GDM1 (cell line): ENCODE results near the gene EEFSEC.

ENCODE experiments used
- DNase-seq: peaks from one replicate; lab custom pipeline; 2025; lab: John Stamatoyannopoulos, UW

Gene EEFSEC

DNA sequence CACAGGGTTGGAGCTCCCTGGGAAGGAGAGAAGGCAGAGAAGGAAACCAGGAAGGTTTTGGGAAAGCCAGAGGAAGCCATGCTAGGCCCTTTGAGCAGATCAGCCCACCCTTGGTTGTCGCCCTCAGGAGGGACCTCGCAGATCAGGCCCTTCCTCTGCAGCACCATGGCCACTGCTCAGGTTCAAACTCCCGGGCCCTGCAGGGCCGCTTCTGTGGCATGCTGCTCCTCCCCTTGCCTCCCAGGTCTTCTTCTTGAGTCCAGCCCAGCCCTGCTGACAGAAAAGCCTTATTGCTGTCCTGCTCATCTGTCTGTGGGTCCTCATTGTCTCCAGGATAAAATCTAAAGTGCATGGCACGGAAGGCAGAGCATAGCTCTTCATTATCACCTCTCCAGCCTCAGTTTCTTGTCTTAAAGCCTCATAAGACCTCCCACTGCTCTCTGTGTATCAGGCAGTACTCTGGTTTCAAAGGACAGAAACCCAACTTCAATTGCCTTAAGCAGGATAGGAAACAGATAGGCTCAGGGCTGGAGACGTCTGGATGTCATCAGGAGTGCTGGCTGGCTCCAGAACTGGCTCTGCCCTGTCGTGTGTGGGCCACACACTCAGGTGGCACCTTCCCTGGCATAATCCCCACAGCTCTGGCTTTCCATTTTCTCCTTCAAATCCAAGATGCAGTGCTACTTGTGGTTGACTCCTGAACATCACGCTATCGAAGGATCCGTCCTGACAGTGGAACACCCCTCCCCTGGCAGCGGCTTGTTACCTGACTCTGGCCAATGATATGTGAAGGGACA, 118.5 kb downstream of the EEFSEC start:
- no peak for DNase-seq

DNA sequence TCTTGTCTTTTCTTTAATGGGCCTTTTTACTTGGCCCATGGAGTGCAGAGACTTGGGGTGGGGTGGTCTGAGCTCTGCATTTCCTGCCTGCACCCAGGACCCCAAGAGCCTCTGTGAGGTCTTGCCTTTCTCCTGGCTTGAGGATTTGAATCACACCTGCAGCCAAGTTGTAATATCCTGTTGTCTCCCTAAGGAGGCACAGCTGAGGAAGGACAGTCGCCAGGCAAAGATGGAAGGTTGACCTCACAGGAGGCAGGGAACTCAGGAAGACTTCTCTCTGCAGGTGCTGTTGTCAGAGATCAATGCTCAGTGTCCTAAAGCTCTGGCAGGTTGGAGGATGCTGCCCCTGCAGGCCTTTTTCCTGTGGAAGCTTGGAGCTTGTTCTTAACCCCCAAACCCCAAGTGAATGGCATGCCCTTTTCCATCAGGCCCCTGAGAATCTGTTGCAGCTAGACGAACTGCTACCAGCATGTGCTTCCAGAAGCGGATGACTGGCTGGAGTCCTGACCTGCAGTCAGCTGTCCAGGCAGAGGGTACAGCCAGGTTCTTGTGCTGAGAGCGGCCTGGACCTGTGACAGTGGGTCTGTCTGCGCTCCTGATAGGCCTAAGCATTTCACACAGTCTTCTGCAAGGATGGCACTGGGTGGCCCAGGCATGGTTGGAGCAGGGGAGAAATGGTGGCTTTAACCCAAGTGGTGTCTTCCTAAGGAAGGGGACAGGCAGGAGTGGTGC, 120.0 kb downstream of the EEFSEC start:
- no peak for DNase-seq

- DNase-seq = no peak
Measured at GRCh38 chr3:128273841-128274573, 120.7 kb downstream of the EEFSEC start.

DNA sequence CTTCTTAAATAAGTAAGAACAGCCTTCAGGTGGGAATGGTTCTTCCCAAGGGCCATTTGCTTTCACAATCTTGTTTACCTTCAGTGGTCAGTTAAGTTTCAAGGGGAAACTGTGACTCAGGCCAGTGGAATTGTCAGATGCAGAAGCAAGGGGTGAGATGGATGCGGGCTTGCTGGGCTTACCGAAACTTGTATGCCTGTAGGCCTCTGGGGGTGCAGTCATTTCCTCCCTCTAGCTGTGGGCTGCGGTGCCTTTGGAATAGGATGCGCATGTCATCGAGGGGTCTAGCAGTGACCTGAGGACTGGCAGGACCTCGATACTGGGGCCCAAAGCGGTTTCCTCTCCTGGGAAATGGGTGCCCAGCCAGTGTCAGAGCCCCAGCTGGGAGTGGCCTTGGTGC, 121.6 kb downstream of the EEFSEC start:
- no peak for DNase-seq

DNA sequence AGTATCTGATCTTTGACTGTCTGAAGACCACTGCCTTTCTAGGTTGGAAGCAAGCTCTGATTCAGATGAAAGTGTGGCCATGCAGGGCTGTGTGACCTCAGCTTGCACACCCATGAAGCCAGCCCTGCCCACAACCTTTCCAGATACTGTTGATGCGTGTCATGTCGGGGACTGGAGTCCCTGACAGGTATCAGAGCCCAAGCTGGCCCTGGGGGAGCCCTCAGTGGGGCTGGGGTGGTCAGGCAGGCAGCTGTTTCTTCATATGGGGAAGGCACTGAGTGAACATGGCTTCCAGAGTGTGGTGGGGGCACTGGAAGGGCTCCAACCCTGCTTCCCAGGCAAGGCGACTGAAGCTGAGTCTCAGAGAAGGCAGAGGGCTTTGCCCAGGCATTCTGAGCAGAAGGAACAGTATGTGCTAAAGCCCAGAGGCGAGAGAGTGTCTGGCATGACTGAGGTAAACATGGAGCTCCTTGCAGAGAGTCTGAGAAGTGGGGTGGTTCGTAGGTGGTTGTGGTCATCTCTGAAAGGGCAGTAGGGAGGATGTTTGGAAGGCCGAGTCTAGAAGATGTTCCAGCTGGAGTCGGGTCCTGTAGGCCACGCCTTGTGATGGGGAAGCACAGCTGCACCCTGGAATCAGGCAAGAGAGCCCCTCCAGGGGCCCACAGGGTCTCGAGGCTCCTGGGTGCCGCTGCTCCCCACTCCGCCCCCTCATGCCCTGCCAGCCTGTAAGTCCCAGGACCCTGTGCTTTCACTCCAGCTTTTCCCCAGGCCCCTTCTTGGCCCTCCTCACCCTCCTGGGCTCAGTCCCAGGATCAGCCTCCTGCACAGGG, 122.2 kb downstream of the EEFSEC start:
- no peak for DNase-seq

- DNase-seq = no peak
Measured at GRCh38 chr3:128276146-128276435, 122.8 kb downstream of the EEFSEC start.

GRCh38 chr3:128276577-128277183, 123.4 kb downstream of the EEFSEC start:
- no peak for DNase-seq

DNA sequence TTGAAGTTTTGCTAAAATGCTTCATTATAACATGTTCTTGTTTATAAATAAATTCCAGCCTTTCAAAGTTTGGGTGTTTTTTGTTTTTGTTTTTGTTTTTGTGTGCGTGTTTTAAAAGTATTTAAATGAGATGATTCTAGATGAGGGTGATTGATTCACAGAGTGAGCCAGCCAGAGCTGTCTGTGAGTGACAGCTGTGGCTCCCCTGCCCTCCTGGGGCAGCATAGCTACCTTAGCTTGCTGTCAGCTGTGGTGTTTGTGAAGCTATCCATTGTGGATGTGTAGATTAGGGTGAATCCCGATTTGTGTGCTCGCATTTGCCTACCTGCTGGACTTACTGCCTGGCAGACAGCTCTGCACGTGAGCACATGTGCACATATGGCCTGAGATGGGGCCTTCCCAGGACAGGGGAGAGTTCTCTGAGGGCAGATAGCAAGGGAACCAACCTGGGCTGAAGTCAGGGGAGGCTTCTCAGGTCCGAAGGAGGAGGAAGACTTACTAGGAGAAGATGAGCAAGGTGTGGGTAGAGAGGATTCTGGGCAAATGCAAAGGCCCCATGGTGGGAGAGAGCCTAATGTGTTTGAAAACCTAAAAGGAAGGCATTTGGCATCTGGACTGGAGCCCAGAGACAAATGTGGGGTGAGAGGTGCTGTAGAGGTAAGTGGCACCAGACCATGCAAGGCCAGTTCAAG, 124.2 kb downstream of the EEFSEC start:
- DNase-seq = no peak

GRCh38 chr3:128278130-128278529, 124.8 kb downstream of the EEFSEC start:
- DNase-seq = no peak

- no peak for DNase-seq
Measured at GRCh38 chr3:128278761-128279600, 125.7 kb downstream of the EEFSEC start.

DNA sequence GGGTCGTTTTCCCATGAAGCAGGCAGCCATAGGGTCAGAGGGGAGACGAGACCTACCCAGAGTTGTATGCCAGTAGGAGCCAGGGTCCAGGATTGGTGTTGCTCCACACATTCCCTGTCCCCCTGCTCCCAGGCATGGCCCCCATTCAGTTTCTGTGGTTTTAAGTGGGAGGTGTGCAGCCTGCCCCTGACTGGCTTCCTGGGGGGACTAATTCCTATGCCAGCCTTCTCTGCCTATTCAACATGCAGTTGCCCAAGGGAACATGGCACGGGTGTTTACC, 126.3 kb downstream of the EEFSEC start:
- DNase-seq = no peak

DNA sequence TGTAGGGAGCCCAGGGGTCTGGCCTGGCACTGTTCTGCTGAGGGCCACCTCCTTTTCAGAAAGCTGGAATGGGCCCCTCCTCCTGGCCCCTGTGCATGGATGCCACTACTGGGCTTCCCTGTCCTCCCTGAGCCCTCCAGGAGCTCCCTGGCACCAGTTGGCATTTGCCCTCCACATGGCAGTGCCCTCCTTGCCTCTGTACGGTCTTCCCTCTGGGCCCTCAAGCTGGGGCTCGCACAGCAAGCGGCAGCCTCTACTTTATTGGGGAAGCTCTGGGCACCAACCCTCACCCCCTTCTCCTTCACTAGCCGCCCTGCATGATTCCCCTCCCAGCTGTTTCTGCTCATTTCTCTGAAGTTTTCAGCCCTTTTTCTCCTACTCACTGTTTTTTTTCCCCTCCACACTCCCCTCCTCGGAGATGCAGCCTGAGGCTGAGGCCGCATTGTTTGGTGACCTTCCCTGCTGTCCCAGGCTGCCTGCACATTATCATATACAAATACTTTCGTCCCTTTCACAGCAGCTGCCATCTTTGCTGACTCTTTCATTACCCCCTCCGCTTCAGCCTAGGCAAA, 127.3 kb downstream of the EEFSEC start:
- no peak for DNase-seq

- no peak for DNase-seq
Measured at GRCh38 chr3:128281056-128281455, 127.8 kb downstream of the EEFSEC start.

DNA sequence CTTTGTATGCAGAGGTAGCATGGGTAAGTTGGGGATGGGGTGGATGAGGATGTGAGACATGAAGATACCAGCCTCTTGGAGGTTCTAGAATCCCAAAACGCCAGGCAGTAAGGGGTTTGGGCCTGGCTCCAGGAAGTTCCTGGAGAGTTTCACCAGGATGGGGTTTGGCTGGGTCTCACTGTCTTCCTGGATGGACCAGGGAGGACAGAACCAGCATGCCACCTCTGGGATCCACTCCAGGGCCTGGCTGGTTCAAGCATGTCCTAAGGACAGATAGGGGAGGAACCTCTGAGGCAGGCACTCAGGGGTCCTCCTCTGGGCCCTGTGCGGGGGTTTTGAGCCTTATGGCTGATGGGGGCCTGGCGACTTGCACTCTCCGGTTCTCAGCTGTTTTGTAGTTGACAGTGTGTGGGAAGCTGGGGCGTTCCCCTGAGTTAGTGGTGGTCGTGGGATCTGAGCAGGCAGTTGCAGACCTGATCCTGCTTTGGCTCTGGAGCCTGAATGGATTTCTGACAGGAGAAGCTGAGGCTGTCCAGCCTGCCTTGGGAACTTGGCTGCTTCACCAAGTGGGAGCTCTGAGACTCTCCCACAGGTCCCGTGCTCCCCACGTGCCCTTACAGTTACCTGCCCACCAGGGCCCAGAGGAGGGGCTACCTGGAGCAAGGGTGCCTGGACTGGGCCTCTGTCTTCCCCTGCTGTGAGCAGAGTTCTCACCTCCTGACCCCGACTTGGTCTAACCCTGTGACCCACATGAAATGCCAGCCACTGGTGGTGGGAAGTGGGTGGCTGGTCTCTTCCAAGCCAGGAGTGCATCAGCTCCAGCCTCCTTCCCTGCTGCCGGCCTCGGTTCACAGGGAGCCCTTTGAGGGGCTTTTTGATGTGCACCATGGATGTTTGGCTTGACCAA, 128.4 kb downstream of the EEFSEC start:
- no peak for DNase-seq

GRCh38 chr3:128282380-128283196, 129.3 kb downstream of the EEFSEC start:
- DNase-seq = no peak

- no peak for DNase-seq
Measured at GRCh38 chr3:128283421-128283820, 130.1 kb downstream of the EEFSEC start.

DNA sequence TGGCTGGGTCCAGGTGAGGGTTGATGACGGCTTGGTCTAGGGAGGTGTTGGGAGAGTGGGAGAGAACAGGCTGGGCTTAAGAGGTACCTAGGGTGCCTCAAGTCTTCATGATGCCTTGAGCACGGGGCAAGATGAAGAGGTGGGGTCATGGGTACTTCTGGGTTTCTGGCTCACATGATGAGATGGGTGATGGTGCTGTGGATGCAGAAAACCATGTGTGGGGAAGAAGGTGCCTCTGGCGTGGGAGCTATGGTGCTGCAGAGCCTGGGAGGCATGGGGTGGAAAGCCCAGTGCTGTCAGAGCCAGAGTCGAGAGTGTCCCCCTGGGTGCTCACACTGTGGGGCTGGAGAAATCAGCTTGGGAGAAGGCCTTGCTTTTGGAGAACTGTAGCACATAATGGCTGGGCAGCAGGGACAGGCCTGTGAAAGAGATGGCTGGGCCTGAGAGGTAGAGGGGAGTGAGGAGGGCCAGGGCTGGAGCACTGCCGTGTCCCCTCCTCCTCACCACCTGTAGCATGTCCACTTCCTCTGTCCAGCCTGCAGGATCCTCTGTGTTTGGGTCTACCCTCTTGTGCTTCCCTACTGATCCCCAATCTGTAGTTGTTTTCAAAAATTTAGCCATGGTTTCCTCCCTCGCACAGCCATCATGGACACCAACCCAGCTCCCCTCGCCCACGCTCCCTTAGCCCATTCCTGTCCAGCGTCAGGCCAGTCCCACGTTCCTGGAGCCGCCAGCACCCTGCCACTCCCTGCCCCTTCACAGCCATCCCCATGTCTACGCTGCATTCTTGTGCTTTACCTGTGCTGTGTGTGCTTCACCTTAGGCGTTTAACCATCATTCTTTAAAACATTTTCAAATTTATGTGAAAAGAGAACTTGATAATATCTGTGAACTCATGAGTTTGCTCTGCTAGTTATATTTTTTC, 132.0 kb downstream of the EEFSEC start:
- DNase-seq = no peak
